ENCODE results near the gene DDX51. TPM values are rescaled to one million over a fixed set of nuclear protein-coding genes. Genes with fewer than 3 reads are reported as not detected.

DDX51 gene
- total and polyA plus RNA-seq, 2 of the 13 experiments (the other 11 are each of a cell fraction or from before 2014, with no cell fraction given), result 10.1 TPM

DNA sequence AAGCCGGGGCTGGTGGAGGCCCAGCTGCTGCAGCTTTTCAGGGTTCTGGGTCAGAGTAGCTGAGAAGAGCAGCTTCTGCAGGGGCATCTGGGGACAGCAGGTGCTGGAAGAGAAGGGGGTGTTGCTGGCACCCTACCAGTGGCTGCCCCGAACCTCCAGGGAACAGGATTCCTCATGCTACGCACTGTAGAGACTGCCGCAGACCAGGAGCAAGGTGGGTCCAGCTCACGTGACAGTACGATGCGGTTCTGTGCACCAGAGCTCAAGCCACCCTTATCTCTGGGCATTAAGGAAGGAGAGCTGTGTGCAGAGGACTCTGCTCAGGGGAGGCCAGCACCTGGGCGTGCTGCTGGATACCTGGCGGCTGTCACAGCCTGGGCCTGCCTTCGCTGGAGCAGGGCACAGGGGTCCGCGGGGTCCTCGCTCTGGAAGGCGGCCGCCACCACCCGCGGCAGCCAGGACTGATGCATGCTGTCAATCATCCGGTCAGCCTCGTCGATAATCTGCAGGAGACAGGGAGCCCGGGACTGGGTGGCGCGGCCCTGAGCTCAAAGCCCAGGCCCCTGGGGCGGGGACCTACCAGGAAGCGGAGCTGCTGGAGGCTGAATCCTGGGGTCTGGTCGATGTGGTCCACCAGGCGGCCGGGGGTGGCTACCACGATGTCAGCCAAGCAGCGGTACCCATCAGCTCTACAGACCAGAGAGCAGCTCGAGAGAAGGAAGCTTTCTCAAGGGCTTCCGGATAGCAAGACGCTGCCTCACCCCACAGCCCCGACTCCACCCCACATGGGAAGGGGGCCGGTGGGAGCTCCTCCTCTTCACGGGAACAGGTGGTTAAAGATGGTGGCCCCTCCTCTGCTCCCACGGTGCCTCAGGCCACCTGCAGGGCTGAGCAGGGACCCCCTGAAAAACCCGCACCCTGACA is 2.9 kb downstream of the DDX51 start:
- TF ChIP-seq AGO1 (IDR thresholded peaks at IDR 0.05; ENCODE audit: low read depth, low read length, poor library complexity, severe bottlenecking) (peak; percentile 30), CREM (IDR thresholded peaks at IDR 0.05) (no peak), CREM (CRISPR knock-in tag; IDR thresholded peaks at IDR 0.05) (no peak), RBFOX2 (IDR thresholded peaks at IDR 0.05; ENCODE audit: low read depth, low read length) (0 out of 2 replicates have a peak, but pooled peaks have one; percentile 32)

DNA sequence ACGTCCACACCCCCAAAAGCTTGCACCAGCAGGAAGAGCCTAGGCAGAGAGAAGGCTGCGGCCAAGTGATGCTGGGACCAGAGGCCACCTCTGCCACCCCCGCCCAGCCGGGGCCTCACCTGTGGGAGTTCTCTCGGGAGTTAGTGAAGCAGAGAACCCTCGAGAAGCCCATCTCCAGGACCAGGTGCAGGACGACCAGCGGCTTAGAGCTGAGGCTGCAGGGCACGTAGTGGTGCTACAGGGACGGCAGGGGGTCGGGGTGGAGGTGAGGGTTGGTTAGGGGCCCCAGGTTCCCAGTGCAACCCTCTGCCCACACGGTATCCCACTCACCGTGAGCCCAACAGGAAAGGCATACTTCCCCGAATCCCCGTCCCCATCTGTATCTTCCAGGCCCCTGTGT is 3.6 kb downstream of the DDX51 start:
- no peak for FAIRE-seq
- Histone ChIP-seq H3K27me3 (ENCODE audit: control insufficient read depth in 1 of 2, insufficient read depth in 2 of 2, low read length in 2 of 2) (no peaks in the 10 kb centered on the region; a peak in 1 of 5 replicates), H3K9ac (ENCODE audit: insufficient read depth, low read depth, low read length) (no peak overlapping the region), H4K20me1 (ENCODE audit: insufficient read depth, low read length) (no peaks in the 10 kb centered on the region), H3K9me3 (ENCODE audit: low read length) (no peaks in the 10 kb centered on the region), H3K4me1 (ENCODE audit: insufficient read depth, low read length) (peaks cover 13% of the 10 kb centered on the region), H2AFZ (ENCODE audit: low read length) (no peak overlapping the region), H3K4me2 (ENCODE audit: low read depth, low read length) (no peak overlapping the region), H3K79me2 (ENCODE audit: insufficient read depth, low read length) (peaks cover 19% of the 10 kb centered on the region), H3K27ac (ENCODE audit: extremely low read length, insufficient read depth, low read length) (no peak overlapping the region), H3K4me3 (replicated peaks in 1 of 3; ENCODE audit: insufficient read depth in 1 of 3, low read depth in 2 of 3, low read length in 3 of 3) (no peak overlapping the region), H3K36me3 (replicated peaks in 1 of 2; ENCODE audit: control insufficient read depth in 1 of 2, insufficient read depth in 2 of 2, low read length in 2 of 2) (peaks cover 26 to 34% of the 10 kb centered on the region in 2 experiments)
- POLR2A ChIA-PET, result no interaction called here
- intact Hi-C loops (cut with micrococcal nuclease; ENCODE audit: unreplicated experiment) (no loop called here), in situ Hi-C loops (cut with HindIII; ENCODE audit: extremely low pct_ligation_motif_present, low pct_unique_long_range_greater_than_20kb) (no loop called here)
- DNase-seq (ENCODE audit: low spot score), result no peak
- TF ChIP-seq NR2C2 (CRISPR knock-in tag; IDR thresholded peaks at IDR 0.05; ENCODE audit: borderline replicate concordance) (no peak), JUND (CRISPR knock-in tag; IDR thresholded peaks at IDR 0.05) (no peak), AGO2 (optimal IDR thresholded peaks at IDR 0.05; ENCODE audit: low read depth, low read length) (no peak), ZNF792 (CRISPR knock-in tag; IDR thresholded peaks at IDR 0.05) (no peak), NR1H2 (CRISPR knock-in tag; IDR thresholded peaks at IDR 0.05; ENCODE audit: borderline replicate concordance, low read depth) (no peak), ELF3 (CRISPR knock-in tag; IDR thresholded peaks at IDR 0.05) (no peak), FIP1L1 (IDR thresholded peaks at IDR 0.05; ENCODE audit: borderline replicate concordance, insufficient read depth, low read depth, low read length) (no peak), ZSCAN31 (CRISPR knock-in tag; IDR thresholded peaks at IDR 0.05; ENCODE audit: low read depth) (no peak)
- 80% methylated on average over 2 of the region's 15 CpGs for WGBS (ENCODE audit: low lambda C conversion rate)
- ATAC-seq, result no peak
- CTCF ChIA-PET (ENCODE audit: low intra/inter-chr PET ratio, low total read pairs), result no interaction called here
- BruUV-seq (replicated peaks), result no TSS peak

More for the DNA sequence above, 2.9 kb downstream of the DDX51 start:
- H3K4me2 ChIP-seq (ENCODE audit: low read depth, low read length), result no peak overlapping the region
- H3K9ac ChIP-seq (ENCODE audit: insufficient read depth, low read depth, low read length), result no peak overlapping the region
- no peak for FAIRE-seq
- H3K4me1 ChIP-seq (ENCODE audit: insufficient read depth, low read length), result peaks cover 17% of the 10 kb centered on the region
- no peak overlapping the region for H2AFZ ChIP-seq (ENCODE audit: low read length)
- no peaks in the 10 kb centered on the region; a peak in 1 of 5 replicates for H3K27me3 ChIP-seq (ENCODE audit: control insufficient read depth in 1 of 2, insufficient read depth in 2 of 2, low read length in 2 of 2)
- DNase-seq (ENCODE audit: low spot score), result no peak
- in situ Hi-C loops (cut with HindIII; ENCODE audit: extremely low pct_ligation_motif_present, low pct_unique_long_range_greater_than_20kb), result no loop called here
- intact Hi-C loops (cut with micrococcal nuclease; ENCODE audit: unreplicated experiment), result no loop called here
- ChIA-PET POLR2A (no interaction called here), CTCF (ENCODE audit: low intra/inter-chr PET ratio, low total read pairs) (no interaction called here)
- peaks cover 26 to 34% of the 10 kb centered on the region in 2 experiments for H3K36me3 ChIP-seq (replicated peaks in 1 of 2; ENCODE audit: control insufficient read depth in 1 of 2, insufficient read depth in 2 of 2, low read length in 2 of 2)
- H3K79me2 ChIP-seq (ENCODE audit: insufficient read depth, low read length), result peaks cover 23% of the 10 kb centered on the region
- whole genome bisulfite sequencing (ENCODE audit: low lambda C conversion rate), result 97% methylated on average over 17 of the region's 38 CpGs
- H3K4me3 ChIP-seq (replicated peaks in 1 of 3; ENCODE audit: insufficient read depth in 1 of 3, low read depth in 2 of 3, low read length in 3 of 3), result no peak overlapping the region; a peak in 1 of 6 replicates
- no peaks in the 10 kb centered on the region for H4K20me1 ChIP-seq (ENCODE audit: insufficient read depth, low read length)
- BruUV-seq (replicated peaks), result no TSS peak
- H3K27ac ChIP-seq (ENCODE audit: extremely low read length, insufficient read depth, low read length), result no peak overlapping the region
- no peaks in the 10 kb centered on the region for H3K9me3 ChIP-seq (ENCODE audit: low read length)
- ATAC-seq, result no peak
